Liver (tissue), 3 donors: ENCODE measurements around the gene SLIT3.

ENCODE experiments used
- EGR1 ChIP-seq, 2 donors: IDR thresholded peaks; 2 replicates each; pipeline ENCODE4 v1.6.1; 2016 to 2018; ENCODE audit warnings: antibody characterized with exemption in 2 of 2, low read depth in 2 of 2
- HNF4G ChIP-seq: IDR thresholded peaks from 2 replicates; pipeline ENCODE4 v1.6.1; 2016; ENCODE audit warnings: antibody characterized with exemption
- RAD21 ChIP-seq, 2 donors: IDR thresholded peaks; 2 replicates each; pipeline ENCODE4 v1.6.1; 2016; ENCODE audit warnings: antibody characterized with exemption in 2 of 2, mild to moderate bottlenecking in 2 of 2
- TF ChIP-seq, protein P1 (sequence below): fragments of 150-350 bp; IDR thresholded peaks from 2 replicates; pipeline ENCODE4 v1.5.1; 2017; ENCODE audit warnings: improper control_type of control experiment, low read depth, low read length; ENCODE audit not compliant: missing input control
- TF ChIP-seq, protein P2 (sequence below): IDR thresholded peaks from 2 replicates; pipeline ENCODE4 v1.6.1; 2016; ENCODE audit warnings: antibody characterized with exemption, mild to moderate bottlenecking
- TF ChIP-seq, protein P3 (sequence below): IDR thresholded peaks from 2 replicates; pipeline ENCODE4 v1.6.1; 2016; ENCODE audit warnings: antibody characterized with exemption
- TF ChIP-seq, protein P4 (sequence below): IDR thresholded peaks from 2 replicates; pipeline ENCODE4 v1.6.1; 2016; ENCODE audit warnings: antibody characterized with exemption
- donor health status: healthy.
- donor health status: healthy.

DNA sequence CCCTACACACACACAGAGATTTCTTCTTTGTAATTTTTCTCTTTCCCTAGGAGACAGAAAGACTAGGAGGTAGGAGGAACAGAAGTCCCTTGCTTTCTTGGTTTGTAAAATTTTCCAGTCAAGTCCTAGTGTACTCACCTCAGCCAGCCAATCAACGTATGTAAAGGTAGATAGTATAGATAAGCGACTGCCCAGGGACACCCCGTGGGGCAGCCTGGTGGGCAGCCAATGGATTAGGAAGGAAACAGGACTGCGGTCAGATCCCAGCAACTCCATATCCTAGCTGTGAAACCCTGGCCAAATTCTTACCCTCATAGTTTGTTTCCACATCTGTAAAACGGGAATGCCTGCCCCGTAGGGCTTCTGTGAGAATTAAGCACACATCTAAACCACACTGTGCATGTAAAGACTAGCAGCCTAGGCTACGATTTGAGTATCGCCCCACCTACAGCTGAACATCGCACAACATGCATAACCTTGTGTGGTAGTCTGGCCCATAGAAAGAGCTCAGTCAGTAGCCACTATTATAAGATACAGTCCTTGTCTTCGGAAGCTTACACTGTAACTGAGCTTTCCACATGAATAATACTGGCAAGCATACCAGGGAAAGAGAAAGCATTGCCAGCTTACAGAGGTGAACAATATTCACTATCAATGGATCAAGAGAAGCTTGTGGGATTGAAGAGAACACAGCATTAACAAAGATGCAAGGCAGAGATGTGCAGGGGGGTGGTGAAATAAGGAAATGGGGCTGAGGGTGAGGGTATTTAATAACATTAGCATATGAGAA lies 368.3 kb downstream of the SLIT3 start:
- TF ChIP-seq, protein P1, sequence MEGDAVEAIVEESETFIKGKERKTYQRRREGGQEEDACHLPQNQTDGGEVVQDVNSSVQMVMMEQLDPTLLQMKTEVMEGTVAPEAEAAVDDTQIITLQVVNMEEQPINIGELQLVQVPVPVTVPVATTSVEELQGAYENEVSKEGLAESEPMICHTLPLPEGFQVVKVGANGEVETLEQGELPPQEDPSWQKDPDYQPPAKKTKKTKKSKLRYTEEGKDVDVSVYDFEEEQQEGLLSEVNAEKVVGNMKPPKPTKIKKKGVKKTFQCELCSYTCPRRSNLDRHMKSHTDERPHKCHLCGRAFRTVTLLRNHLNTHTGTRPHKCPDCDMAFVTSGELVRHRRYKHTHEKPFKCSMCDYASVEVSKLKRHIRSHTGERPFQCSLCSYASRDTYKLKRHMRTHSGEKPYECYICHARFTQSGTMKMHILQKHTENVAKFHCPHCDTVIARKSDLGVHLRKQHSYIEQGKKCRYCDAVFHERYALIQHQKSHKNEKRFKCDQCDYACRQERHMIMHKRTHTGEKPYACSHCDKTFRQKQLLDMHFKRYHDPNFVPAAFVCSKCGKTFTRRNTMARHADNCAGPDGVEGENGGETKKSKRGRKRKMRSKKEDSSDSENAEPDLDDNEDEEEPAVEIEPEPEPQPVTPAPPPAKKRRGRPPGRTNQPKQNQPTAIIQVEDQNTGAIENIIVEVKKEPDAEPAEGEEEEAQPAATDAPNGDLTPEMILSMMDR: no peak
- TF ChIP-seq, protein P2, sequence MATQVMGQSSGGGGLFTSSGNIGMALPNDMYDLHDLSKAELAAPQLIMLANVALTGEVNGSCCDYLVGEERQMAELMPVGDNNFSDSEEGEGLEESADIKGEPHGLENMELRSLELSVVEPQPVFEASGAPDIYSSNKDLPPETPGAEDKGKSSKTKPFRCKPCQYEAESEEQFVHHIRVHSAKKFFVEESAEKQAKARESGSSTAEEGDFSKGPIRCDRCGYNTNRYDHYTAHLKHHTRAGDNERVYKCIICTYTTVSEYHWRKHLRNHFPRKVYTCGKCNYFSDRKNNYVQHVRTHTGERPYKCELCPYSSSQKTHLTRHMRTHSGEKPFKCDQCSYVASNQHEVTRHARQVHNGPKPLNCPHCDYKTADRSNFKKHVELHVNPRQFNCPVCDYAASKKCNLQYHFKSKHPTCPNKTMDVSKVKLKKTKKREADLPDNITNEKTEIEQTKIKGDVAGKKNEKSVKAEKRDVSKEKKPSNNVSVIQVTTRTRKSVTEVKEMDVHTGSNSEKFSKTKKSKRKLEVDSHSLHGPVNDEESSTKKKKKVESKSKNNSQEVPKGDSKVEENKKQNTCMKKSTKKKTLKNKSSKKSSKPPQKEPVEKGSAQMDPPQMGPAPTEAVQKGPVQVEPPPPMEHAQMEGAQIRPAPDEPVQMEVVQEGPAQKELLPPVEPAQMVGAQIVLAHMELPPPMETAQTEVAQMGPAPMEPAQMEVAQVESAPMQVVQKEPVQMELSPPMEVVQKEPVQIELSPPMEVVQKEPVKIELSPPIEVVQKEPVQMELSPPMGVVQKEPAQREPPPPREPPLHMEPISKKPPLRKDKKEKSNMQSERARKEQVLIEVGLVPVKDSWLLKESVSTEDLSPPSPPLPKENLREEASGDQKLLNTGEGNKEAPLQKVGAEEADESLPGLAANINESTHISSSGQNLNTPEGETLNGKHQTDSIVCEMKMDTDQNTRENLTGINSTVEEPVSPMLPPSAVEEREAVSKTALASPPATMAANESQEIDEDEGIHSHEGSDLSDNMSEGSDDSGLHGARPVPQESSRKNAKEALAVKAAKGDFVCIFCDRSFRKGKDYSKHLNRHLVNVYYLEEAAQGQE: no peak
- TF ChIP-seq RAD21 (IDR thresholded peaks at IDR 0.05): no peak
- TF ChIP-seq, protein P3, sequence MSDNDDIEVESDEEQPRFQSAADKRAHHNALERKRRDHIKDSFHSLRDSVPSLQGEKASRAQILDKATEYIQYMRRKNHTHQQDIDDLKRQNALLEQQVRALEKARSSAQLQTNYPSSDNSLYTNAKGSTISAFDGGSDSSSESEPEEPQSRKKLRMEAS: no peak
- TF ChIP-seq, protein P4, sequence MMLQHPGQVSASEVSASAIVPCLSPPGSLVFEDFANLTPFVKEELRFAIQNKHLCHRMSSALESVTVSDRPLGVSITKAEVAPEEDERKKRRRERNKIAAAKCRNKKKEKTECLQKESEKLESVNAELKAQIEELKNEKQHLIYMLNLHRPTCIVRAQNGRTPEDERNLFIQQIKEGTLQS: no peak
- no peak for TF ChIP-seq HNF4G
- no peak for TF ChIP-seq EGR1 (IDR thresholded peaks at IDR 0.05; ENCODE audit: low read depth in 2 of 2)
